Measurements from ENCODE around the gene PAFAH2.

DNA sequence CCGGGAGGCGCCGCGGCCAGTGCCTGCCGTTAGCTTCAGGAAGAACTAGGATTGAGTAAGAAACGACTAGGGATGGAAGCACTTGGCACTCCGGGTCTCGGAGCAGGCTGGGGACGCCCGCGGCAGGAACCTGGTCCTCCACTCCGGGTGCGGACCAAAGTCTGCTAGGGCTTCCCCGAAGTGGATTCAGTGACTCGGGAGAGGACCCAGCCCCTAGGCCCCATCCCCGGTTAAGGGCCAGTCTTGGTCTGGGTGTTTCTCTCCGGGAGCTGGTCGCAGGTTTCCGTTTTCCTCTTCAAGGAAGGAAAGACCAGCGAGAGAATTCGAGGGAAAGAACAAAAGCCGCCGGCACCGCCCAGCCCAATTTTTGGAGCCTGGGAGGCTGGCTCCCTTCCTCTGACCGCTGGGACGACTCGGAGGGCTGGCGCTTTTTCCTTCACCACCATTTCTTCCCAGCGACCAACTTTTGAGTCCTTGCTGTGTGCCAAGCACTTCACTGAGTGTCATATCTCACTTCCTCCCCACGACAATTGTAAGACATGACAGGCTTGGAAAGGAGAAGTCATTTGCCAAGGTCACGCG, 74.8 kb downstream of the PAFAH2 start:
- TF ChIP-seq, protein P1, sequence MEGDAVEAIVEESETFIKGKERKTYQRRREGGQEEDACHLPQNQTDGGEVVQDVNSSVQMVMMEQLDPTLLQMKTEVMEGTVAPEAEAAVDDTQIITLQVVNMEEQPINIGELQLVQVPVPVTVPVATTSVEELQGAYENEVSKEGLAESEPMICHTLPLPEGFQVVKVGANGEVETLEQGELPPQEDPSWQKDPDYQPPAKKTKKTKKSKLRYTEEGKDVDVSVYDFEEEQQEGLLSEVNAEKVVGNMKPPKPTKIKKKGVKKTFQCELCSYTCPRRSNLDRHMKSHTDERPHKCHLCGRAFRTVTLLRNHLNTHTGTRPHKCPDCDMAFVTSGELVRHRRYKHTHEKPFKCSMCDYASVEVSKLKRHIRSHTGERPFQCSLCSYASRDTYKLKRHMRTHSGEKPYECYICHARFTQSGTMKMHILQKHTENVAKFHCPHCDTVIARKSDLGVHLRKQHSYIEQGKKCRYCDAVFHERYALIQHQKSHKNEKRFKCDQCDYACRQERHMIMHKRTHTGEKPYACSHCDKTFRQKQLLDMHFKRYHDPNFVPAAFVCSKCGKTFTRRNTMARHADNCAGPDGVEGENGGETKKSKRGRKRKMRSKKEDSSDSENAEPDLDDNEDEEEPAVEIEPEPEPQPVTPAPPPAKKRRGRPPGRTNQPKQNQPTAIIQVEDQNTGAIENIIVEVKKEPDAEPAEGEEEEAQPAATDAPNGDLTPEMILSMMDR (IDR thresholded peaks at IDR 0.05) = no peak
- TF ChIP-seq POLR2A (IDR thresholded peaks at IDR 0.05) = no peak

All from heart left ventricle (tissue), 13 donors.